ENCODE data around the gene PNISR. TPM values are rescaled to one million over a fixed set of nuclear protein-coding genes. Genes with fewer than 3 reads are reported as not detected.

The PNISR gene
- total and polyA plus RNA-seq, 2 of the 13 experiments (the other 11 are each of a cell fraction or from before 2014, with no cell fraction given), result 43.0 to 48.0 TPM

GRCh38 chr6:99426451-99426757 is 1.3 kb upstream of the PNISR start:
- WGBS (ENCODE audit: low lambda C conversion rate), result 77% methylated on average over 4 of the region's 4 CpGs
- FAIRE-seq (no peak), DNase-seq (ENCODE audit: low spot score) (no peak), ATAC-seq (no peak)
- BruUV-seq (replicated peaks), result no TSS peak
- intact Hi-C loops (cut with micrococcal nuclease; ENCODE audit: unreplicated experiment), result loop anchor here (1.0 kb wide), 1 partner anchor 92 kb away; no protein-coding TSS in a partner anchor
- in situ Hi-C loops (cut with HindIII; ENCODE audit: extremely low pct_ligation_motif_present, low pct_unique_long_range_greater_than_20kb), result no loop called here
- Histone ChIP-seq H2AFZ (ENCODE audit: low read length) (no peak overlapping the region), H4K20me1 (ENCODE audit: insufficient read depth, low read length) (peaks cover 30% of the 10 kb centered on the region), H3K4me2 (ENCODE audit: low read depth, low read length) (peak overlapping the region; percentile 89), H3K9ac (ENCODE audit: insufficient read depth, low read depth, low read length) (peak overlapping the region; percentile 98), H3K9me3 (ENCODE audit: low read length) (no peaks in the 10 kb centered on the region), H3K4me3 (replicated peaks in 1 of 3; ENCODE audit: insufficient read depth in 1 of 3, low read depth in 2 of 3, low read length in 3 of 3) (peak overlapping the region; percentile 59 to 85 (median 84)), H3K36me3 (replicated peaks in 1 of 2; ENCODE audit: control insufficient read depth in 1 of 2, insufficient read depth in 2 of 2, low read length in 2 of 2) (peaks cover 2 to 7% of the 10 kb centered on the region in 2 experiments), H3K79me2 (ENCODE audit: insufficient read depth, low read length) (peaks cover 51% of the 10 kb centered on the region), H3K27ac (ENCODE audit: extremely low read length, insufficient read depth, low read length) (peak overlapping the region; percentile 98), H3K4me1 (ENCODE audit: insufficient read depth, low read length) (peaks cover 50% of the 10 kb centered on the region), H3K27me3 (ENCODE audit: control insufficient read depth in 1 of 2, insufficient read depth in 2 of 2, low read length in 2 of 2) (no peaks in the 10 kb centered on the region; a peak in 1 of 5 replicates)
- ChIA-PET POLR2A (interaction anchor here (1.4 to 4.0 kb wide), 5 partner anchors 10 to 142 kb away, joined by 4 to 75 read pairs (median 11); partner anchors contain the start of genes CCNC and COQ3), CTCF (ENCODE audit: low intra/inter-chr PET ratio, low total read pairs) (no interaction called here)
- no peak for TF ChIP-seq MLXIP (CRISPR knock-in tag; IDR thresholded peaks at IDR 0.05; ENCODE audit: borderline replicate concordance)
- TF ChIP-seq ZNF543 (CRISPR knock-in tag; IDR thresholded peaks at IDR 0.05), result no peak
- no peak for TF ChIP-seq RELA (CRISPR knock-in tag; IDR thresholded peaks at IDR 0.05)
- no peak for TF ChIP-seq ZFP37 (CRISPR knock-in tag; IDR thresholded peaks at IDR 0.05; ENCODE audit: borderline replicate concordance)
- TF ChIP-seq TIGD3 (CRISPR knock-in tag; IDR thresholded peaks at IDR 0.05; ENCODE audit: borderline replicate concordance), result no peak
- TF ChIP-seq ZNF263 (CRISPR knock-in tag; IDR thresholded peaks at IDR 0.05), result no peak
- TF ChIP-seq POLR2A (IDR thresholded peaks at IDR 0.05; ENCODE audit: insufficient read depth in 1 of 2, low read depth in 2 of 2, low read length in 2 of 2), result no peak
- no peak for TF ChIP-seq ZNF841 (CRISPR knock-in tag; IDR thresholded peaks at IDR 0.05; ENCODE audit: borderline replicate concordance)
- no peak for TF ChIP-seq GATAD1 (CRISPR knock-in tag; IDR thresholded peaks at IDR 0.05)
- TF ChIP-seq ARID5B (CRISPR knock-in tag; IDR thresholded peaks at IDR 0.05), result no peak
- no peak for TF ChIP-seq ZSCAN12 (CRISPR knock-in tag; IDR thresholded peaks at IDR 0.05)
- TF ChIP-seq SMAD3 (CRISPR knock-in tag; IDR thresholded peaks at IDR 0.05), result no peak
- TF ChIP-seq DNMT1 (CRISPR knock-in tag; IDR thresholded peaks at IDR 0.05), result no peak
- no peak for TF ChIP-seq MXD1 (CRISPR knock-in tag; IDR thresholded peaks at IDR 0.05)
- TF ChIP-seq ATAD3A (CRISPR knock-in tag; IDR thresholded peaks at IDR 0.05), result no peak
- TF ChIP-seq RARG (CRISPR knock-in tag; IDR thresholded peaks at IDR 0.05; ENCODE audit: low read depth), result no peak
- no peak for TF ChIP-seq HOXA7 (CRISPR knock-in tag; IDR thresholded peaks at IDR 0.05)
- no peak for TF ChIP-seq TRIM24 (CRISPR knock-in tag; IDR thresholded peaks at IDR 0.05)

Measured in HepG2 (cell line).